K562 (cell line): ENCODE measurements around the gene TLCD4. TPM values are rescaled to one million over a fixed set of nuclear protein-coding genes. Genes with fewer than 3 reads are reported as not detected.

Experiments
- C11orf30 ChIP-seq: fragments of 450-650 bp; IDR thresholded peaks from 2 replicates; pipeline ENCODE4 v1.6.1; 2016; ENCODE audit warnings: low read depth, mild to moderate bottlenecking
- CC2D1A ChIP-seq: fragments of 450-650 bp; IDR thresholded peaks from 2 replicates; pipeline ENCODE4 v1.6.1; 2017; ENCODE audit warnings: mild to moderate bottlenecking
- CTBP1 ChIP-seq: fragments of 450-650 bp; IDR thresholded peaks from 2 replicates; pipeline ENCODE4 v1.6.1; 2016; ENCODE audit warnings: borderline replicate concordance
- GTF2E2 ChIP-seq: fragments of 200-800 bp; sonication (Bioruptor generic); IDR thresholded peaks from 2 replicates; pipeline ENCODE4 v1.6.1; 2016; ENCODE audit warnings: missing genetic modification characterization, missing compliant biosample characterization
- MAFF ChIP-seq: IDR thresholded peaks from 2 replicates; pipeline ENCODE4 v1.6.1; 2012; ENCODE audit warnings: low read length, improper control_type of control experiment
- PHF20 ChIP-seq: fragments of 450-650 bp; IDR thresholded peaks from 2 replicates; pipeline ENCODE4 v1.6.1; 2018; ENCODE audit not compliant: partially characterized antibody
- POLR3G ChIP-seq: IDR thresholded peaks from 2 replicates; pipeline ENCODE4 v1.6.1; 2011; ENCODE audit not compliant: insufficient read length, insufficient replicate concordance; ENCODE audit errors: extremely low read depth
- TCFL5 ChIP-seq: fragments of 250-450 bp; sonication (Bioruptor Pico); conservative IDR thresholded peaks from 2 replicates; pipeline ENCODE4 v1.6.1; 2021; ENCODE audit warnings: mild to moderate bottlenecking, moderate library complexity, matching md5 sums
- ZNF668 ChIP-seq: fragments of 250-450 bp; sonication (Bioruptor Pico); IDR thresholded peaks from 2 replicates; pipeline ENCODE4 v1.8.0; 2022; ENCODE audit warnings: mild to moderate bottlenecking, inconsistent platforms
- ZSCAN32 ChIP-seq: fragments of 450-650 bp; formaldehyde crosslinking; IDR thresholded peaks from 2 replicates; pipeline ENCODE4 v1.4.0; 2020; ENCODE audit warnings: mild to moderate bottlenecking, moderate library complexity
- polyA plus RNA-seq, 8 experiments: library from polyadenylated mRNA; depleted of rRNA in 4 of 8; stranded (reverse) in 5 of 8; unstranded in 3 of 8; fragments of >200 nt; fragmentation: Nextera tagmentation in 2 of 8; fragmentation: Illumina TruSeq in 1 of 8; extraction: Ambion mirVana in 2 of 8; extraction: Trizol in 1 of 8; gene quantifications; 2 replicates each; pipeline versions ENCODE4 v1.2.1 to v1.2.3, GENCODE V29; 2011 to 2014; ENCODE audit warnings: inconsistent platforms in 1 of 8, missing spikeins in 1 of 8
- total RNA-seq, 7 experiments: library from RNA; depleted of rRNA in 6 of 7; stranded (reverse); fragments of >200 nt in 6 of 7; fragmentation: Illumina TruSeq in 2 of 7; extraction: Trizol in 2 of 7; gene quantifications; 2 replicates each; pipeline versions ENCODE4 v1.2.1 to v1.2.3, GENCODE V29; 2011 to 2021; ENCODE audit warnings: low replicate concordance in 1 of 7
- TF ChIP-seq, protein P1 (sequence below), 2 experiments: fragments of 450-650 bp in 1 of 2; sonication (generic) in 1 of 2; formaldehyde crosslinking in 1 of 2; IDR thresholded peaks; 2 replicates each; pipeline versions ENCODE4 v1.7.1 to v1.9.0; 2016 to 2022; ENCODE audit warnings: inconsistent platforms in 1 of 2, mild to moderate bottlenecking in 1 of 2, missing genetic modification reagents in 1 of 2
- TF ChIP-seq, protein P2 (sequence below): conservative IDR thresholded peaks from 2 replicates; pipeline ENCODE4 v1.6.1; 2011; ENCODE audit warnings: low read depth, mild to moderate bottlenecking, low read length; ENCODE audit not compliant: control insufficient read depth
- TF ChIP-seq, protein P3 (sequence below): fragments of 250-450 bp; sonication (Bioruptor Pico); IDR thresholded peaks from 2 replicates; pipeline ENCODE4 v1.8.0; 2022; ENCODE audit warnings: moderate library complexity, mild to moderate bottlenecking, inconsistent platforms
- TF ChIP-seq, protein P4 (sequence below): fragments of 250-450 bp; sonication (Bioruptor Pico); IDR thresholded peaks from 2 replicates; pipeline ENCODE4 v1.5.0; 2020; ENCODE audit warnings: mild to moderate bottlenecking
- TF ChIP-seq, protein P5 (sequence below): sonication (generic); formaldehyde crosslinking; IDR thresholded peaks from 2 replicates; pipeline ENCODE4 v1.9.0; 2022; ENCODE audit warnings: mild to moderate bottlenecking, missing genetic modification reagents

TLCD4 gene
- total and polyA plus RNA-seq, 9 of the 15 experiments (the other 6 are each of a cell fraction or from before 2014, with no cell fraction given) = 3.5 to 19.8 (median 7.6) TPM

DNA sequence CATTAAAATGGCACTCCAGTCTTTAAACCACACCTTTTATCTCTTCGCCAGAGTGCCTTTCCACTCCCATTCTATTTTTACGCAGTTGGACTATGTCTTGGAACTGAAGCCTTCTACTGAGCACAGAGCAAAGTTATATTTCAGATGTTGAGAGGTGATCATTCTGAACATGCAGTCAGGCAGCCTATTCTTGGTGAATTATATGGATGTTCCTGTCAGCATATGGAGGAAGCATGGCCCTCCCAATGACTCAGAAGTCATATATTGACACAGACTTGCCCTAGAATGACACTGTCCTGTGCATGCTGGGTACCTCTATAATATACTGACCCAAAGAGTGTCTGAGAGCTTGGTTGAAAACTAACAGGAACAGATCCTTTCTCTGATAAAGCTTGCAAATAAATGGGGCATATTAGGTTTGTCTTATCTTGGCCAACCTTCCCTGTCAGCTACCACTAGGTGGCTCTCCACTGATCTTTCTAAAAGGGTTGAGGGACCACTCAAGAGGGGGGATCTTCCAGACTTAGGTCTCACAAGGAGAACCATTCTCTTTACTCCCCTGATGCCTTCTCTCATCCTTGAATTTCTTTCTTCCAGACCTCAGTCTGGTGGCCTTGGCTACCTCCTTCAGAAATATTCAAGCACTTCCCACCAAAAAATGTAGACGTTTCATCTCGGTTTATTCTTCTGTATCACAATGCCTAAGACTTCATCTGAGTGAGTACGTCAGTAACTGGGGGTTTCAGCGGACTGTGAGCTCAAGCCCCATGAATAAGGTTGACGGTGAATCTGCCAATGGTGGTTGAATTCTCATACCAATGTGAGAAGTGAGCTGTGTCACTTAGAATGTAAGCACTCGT, 32.6 kb upstream of the TLCD4 start (continued):
- TF ChIP-seq, protein P1, sequence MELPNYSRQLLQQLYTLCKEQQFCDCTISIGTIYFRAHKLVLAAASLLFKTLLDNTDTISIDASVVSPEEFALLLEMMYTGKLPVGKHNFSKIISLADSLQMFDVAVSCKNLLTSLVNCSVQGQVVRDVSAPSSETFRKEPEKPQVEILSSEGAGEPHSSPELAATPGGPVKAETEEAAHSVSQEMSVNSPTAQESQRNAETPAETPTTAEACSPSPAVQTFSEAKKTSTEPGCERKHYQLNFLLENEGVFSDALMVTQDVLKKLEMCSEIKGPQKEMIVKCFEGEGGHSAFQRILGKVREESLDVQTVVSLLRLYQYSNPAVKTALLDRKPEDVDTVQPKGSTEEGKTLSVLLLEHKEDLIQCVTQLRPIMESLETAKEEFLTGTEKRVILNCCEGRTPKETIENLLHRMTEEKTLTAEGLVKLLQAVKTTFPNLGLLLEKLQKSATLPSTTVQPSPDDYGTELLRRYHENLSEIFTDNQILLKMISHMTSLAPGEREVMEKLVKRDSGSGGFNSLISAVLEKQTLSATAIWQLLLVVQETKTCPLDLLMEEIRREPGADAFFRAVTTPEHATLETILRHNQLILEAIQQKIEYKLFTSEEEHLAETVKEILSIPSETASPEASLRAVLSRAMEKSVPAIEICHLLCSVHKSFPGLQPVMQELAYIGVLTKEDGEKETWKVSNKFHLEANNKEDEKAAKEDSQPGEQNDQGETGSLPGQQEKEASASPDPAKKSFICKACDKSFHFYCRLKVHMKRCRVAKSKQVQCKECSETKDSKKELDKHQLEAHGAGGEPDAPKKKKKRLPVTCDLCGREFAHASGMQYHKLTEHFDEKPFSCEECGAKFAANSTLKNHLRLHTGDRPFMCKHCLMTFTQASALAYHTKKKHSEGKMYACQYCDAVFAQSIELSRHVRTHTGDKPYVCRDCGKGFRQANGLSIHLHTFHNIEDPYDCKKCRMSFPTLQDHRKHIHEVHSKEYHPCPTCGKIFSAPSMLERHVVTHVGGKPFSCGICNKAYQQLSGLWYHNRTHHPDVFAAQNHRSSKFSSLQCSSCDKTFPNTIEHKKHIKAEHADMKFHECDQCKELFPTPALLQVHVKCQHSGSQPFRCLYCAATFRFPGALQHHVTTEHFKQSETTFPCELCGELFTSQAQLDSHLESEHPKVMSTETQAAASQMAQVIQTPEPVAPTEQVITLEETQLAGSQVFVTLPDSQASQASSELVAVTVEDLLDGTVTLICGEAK (IDR thresholded peaks at IDR 0.05) = no peak
- TF ChIP-seq, protein P1 (CRISPR knock-in tag; IDR thresholded peaks at IDR 0.05) = no peak
- no peak for TF ChIP-seq MAFF
- TF ChIP-seq, protein P2, sequence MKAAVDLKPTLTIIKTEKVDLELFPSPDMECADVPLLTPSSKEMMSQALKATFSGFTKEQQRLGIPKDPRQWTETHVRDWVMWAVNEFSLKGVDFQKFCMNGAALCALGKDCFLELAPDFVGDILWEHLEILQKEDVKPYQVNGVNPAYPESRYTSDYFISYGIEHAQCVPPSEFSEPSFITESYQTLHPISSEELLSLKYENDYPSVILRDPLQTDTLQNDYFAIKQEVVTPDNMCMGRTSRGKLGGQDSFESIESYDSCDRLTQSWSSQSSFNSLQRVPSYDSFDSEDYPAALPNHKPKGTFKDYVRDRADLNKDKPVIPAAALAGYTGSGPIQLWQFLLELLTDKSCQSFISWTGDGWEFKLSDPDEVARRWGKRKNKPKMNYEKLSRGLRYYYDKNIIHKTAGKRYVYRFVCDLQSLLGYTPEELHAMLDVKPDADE = no peak
- no peak for TF ChIP-seq ZSCAN32 (CRISPR knock-in tag)
- TF ChIP-seq PHF20 = no peak
- no peak for TF ChIP-seq GTF2E2 (tag)
- no peak for TF ChIP-seq C11orf30
- TF ChIP-seq TCFL5 (CRISPR knock-in tag) = no peak
- TF ChIP-seq, protein P3, sequence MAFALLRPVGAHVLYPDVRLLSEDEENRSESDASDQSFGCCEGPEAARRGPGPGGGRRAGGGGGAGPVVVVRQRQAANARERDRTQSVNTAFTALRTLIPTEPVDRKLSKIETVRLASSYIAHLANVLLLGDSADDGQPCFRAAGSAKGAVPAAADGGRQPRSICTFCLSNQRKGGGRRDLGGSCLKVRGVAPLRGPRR (CRISPR knock-in tag) = no peak
- no peak for TF ChIP-seq CTBP1
- TF ChIP-seq, protein P4, sequence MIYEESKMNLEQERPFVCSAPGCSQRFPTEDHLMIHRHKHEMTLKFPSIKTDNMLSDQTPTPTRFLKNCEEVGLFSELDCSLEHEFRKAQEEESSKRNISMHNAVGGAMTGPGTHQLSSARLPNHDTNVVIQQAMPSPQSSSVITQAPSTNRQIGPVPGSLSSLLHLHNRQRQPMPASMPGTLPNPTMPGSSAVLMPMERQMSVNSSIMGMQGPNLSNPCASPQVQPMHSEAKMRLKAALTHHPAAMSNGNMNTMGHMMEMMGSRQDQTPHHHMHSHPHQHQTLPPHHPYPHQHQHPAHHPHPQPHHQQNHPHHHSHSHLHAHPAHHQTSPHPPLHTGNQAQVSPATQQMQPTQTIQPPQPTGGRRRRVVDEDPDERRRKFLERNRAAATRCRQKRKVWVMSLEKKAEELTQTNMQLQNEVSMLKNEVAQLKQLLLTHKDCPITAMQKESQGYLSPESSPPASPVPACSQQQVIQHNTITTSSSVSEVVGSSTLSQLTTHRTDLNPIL = no peak
- no peak for TF ChIP-seq ZNF668
- TF ChIP-seq, protein P5, sequence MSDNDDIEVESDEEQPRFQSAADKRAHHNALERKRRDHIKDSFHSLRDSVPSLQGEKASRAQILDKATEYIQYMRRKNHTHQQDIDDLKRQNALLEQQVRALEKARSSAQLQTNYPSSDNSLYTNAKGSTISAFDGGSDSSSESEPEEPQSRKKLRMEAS = 0 out of 2 replicates have a peak, but pooled peaks have one; percentile 34
- TF ChIP-seq CC2D1A = no peak
- TF ChIP-seq POLR3G = no peak
